Measurements from ENCODE around the gene SLC16A8. TPM values are rescaled to one million over a fixed set of nuclear protein-coding genes. Genes with fewer than 3 reads are reported as not detected.

The SLC16A8 gene
- total and polyA plus RNA-seq, 2 donors (not counting 1 experiment from before 2014, with no cell fraction given): not detected

- CTCF ChIA-PET: interaction anchor here (1.3 kb wide), 1 partner anchor 70 kb away, joined by 4 read pairs; no protein-coding TSS in a partner anchor
These were observed 38.6 kb upstream of the SLC16A8 start for GRCh38 chr22:38122616-38123015.

More at GRCh38 chr22:38122616-38123015, 38.6 kb upstream of the SLC16A8 start:
- no peaks in the 10 kb centered on the region for H3K79me2 ChIP-seq (ENCODE audit: control insufficient read depth, insufficient read depth, low read length)
- H3K9ac ChIP-seq (ENCODE audit: low read length): no peak overlapping the region
- no peaks in the 10 kb centered on the region for H3K4me1 ChIP-seq (ENCODE audit: control insufficient read depth in 2 of 2, insufficient read depth in 2 of 2, low read length in 2 of 2)
- no peaks in the 10 kb centered on the region for H3K9me3 ChIP-seq (ENCODE audit: control extremely low read depth in 1 of 3, control insufficient read depth in 2 of 3, insufficient read depth in 1 of 3, low read length in 2 of 3)
- 72% methylated on average over 5 of the region's 6 CpGs for WGBS (ENCODE audit: insufficient coverage)
- H3K9me3 Mint-ChIP-seq (ENCODE audit: insufficient read depth): no peaks in the 10 kb centered on the region
- no peaks in the 10 kb centered on the region for H3K4me1 Mint-ChIP-seq
- no peak overlapping the region for H3K27ac ChIP-seq (ENCODE audit: low read length in 2 of 2)
- intact Hi-C loops (cut with micrococcal nuclease): no loop called here
- no peak overlapping the region for H3K4me3 ChIP-seq (ENCODE audit: control extremely low read depth in 1 of 5, extremely low read depth in 1 of 5, insufficient read depth in 1 of 5, low read depth in 2 of 5, low read length in 4 of 5)
- TF ChIP-seq CTCF (IDR thresholded peaks at IDR 0.05) (no peak), EZH2 (IDR thresholded peaks at IDR 0.05; ENCODE audit: borderline replicate concordance, insufficient read depth, low read depth, low read length, poor library complexity, severe bottlenecking) (no peak)
- H3K27me3 ChIP-seq (replicated peaks in 1 of 4; ENCODE audit: control extremely low read depth in 1 of 4, control insufficient read depth in 3 of 4, insufficient read depth in 4 of 4, low read length in 3 of 4): no peaks in the 10 kb centered on the region
- H3K36me3 ChIP-seq (replicated peaks in 1 of 2; ENCODE audit: control extremely low read depth in 1 of 2, control insufficient read depth in 1 of 2, extremely low read depth in 1 of 2, insufficient read depth in 2 of 2, low read length in 1 of 2): no peaks in the 10 kb centered on the region
- no peak overlapping the region for H3K27ac Mint-ChIP-seq
- H4K20me1 ChIP-seq (ENCODE audit: control insufficient read depth, insufficient read depth, low read length, poor library complexity, severe bottlenecking): no peaks in the 10 kb centered on the region
- no peak overlapping the region for H3K4me3 Mint-ChIP-seq
- DNase-seq (no peak), ATAC-seq (ENCODE audit: low read depth) (no peak)
- H3K4me2 ChIP-seq (replicated peaks; ENCODE audit: low read depth, low read length, poor library complexity, severe bottlenecking): no peak overlapping the region
- H3K27me3 Mint-ChIP-seq: no peaks in the 10 kb centered on the region
- H2AFZ ChIP-seq (ENCODE audit: insufficient read depth, low read depth, low read length, poor library complexity, severe bottlenecking): no peak overlapping the region
- POLR2A ChIA-PET: no interaction called here
